ENCODE results near the gene DNAAF1.

DNA sequence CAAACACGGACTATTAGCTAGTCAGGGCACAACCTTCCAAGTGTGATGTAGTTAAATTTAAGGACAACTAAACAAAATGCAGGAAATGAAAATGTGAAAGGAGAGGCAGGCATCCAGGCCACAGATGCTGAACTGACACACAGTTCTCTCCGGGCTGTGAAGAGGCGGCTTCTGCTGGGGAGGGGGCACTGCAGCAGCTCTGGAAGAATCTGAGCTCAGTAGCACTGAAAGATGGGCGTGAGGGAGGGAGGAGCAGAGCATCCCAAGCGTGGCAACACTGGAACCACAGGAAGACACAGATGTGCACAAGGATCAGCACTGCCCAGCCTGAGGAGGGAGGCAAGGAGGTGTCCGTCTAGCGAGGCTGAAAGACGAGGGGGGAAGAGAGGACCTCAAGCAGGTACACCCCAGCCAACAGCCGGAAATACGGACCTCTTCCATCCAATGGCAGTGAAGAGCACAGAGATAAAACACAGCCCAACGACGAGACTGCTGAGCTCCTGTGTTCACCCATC lies 39.8 kb upstream of the DNAAF1 start:
- TF ChIP-seq POLR2A (IDR thresholded peaks at IDR 0.05): no peak
- TF ChIP-seq, protein P1, sequence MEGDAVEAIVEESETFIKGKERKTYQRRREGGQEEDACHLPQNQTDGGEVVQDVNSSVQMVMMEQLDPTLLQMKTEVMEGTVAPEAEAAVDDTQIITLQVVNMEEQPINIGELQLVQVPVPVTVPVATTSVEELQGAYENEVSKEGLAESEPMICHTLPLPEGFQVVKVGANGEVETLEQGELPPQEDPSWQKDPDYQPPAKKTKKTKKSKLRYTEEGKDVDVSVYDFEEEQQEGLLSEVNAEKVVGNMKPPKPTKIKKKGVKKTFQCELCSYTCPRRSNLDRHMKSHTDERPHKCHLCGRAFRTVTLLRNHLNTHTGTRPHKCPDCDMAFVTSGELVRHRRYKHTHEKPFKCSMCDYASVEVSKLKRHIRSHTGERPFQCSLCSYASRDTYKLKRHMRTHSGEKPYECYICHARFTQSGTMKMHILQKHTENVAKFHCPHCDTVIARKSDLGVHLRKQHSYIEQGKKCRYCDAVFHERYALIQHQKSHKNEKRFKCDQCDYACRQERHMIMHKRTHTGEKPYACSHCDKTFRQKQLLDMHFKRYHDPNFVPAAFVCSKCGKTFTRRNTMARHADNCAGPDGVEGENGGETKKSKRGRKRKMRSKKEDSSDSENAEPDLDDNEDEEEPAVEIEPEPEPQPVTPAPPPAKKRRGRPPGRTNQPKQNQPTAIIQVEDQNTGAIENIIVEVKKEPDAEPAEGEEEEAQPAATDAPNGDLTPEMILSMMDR (IDR thresholded peaks at IDR 0.05): no peak

Measured in heart left ventricle (tissue), 13 donors.